Tibial nerve (tissue), 4 donors: ENCODE measurements around the gene GRB2. TPM values are rescaled to one million over a fixed set of nuclear protein-coding genes. Genes with fewer than 3 reads are reported as not detected.
A peak's percentile ranks its signal among the peaks of the same experiment; 100 is the strongest.

ENCODE experiments used
- DNase-seq, 2 donors: peaks; one replicate each; pipeline ENCODE4 v3.0.0-alpha.2; 2019; ENCODE audit warnings: low spot score in 2 of 2
- H3K27ac ChIP-seq, 4 donors: fragments of 200-600 bp; sonication (generic) in 3 of 4; one replicate each; pipeline ENCODE4 v1.5.1; 2017 to 2019; ENCODE audit warnings: mild to moderate bottlenecking in 1 of 4
- H3K27me3 ChIP-seq, 2 donors: fragments of 200-600 bp; sonication (generic) in 1 of 2; one replicate each; pipeline versions ENCODE4 v1.5.1 to v1.6.0; 2017 to 2019
- H3K36me3 ChIP-seq, 3 donors: fragments of 200-600 bp; sonication (generic); one replicate each; pipeline ENCODE4 v1.5.1; 2018 to 2019
- H3K4me1 ChIP-seq, 4 donors: fragments of 200-600 bp; sonication (generic) in 3 of 4; one replicate each; pipeline ENCODE4 v1.5.1; 2017 to 2019
- H3K4me3 ChIP-seq, 4 donors: fragments of 200-600 bp; sonication (generic) in 3 of 4; one replicate each; pipeline ENCODE4 v1.5.1; 2017 to 2019; ENCODE audit warnings: mild to moderate bottlenecking in 1 of 4, moderate library complexity in 1 of 4
- H3K9me3 ChIP-seq, 4 donors: fragments of 200-600 bp; sonication (generic) in 3 of 4; one replicate each; pipeline ENCODE4 v1.5.1; 2017 to 2019
- EP300 ChIP-seq, 2 donors: sonication (generic); formaldehyde crosslinking; IDR thresholded peaks; one replicate each; pipeline ENCODE4 v1.6.1; 2017; ENCODE audit warnings: antibody characterized with exemption in 2 of 2, mild to moderate bottlenecking in 1 of 2
- POLR2A ChIP-seq, 2 donors: fragments of 450-650 bp; IDR thresholded peaks; one replicate each; pipeline ENCODE4 v1.6.1; 2017; ENCODE audit warnings: antibody characterized with exemption in 2 of 2, mild to moderate bottlenecking in 2 of 2, moderate library complexity in 2 of 2
- WGBS, 2 donors: methylation state at CpG; one replicate each; pipeline ENCODE4 v1.1.5; 2018; 5-methylcytosine and 5-hydroxymethylcytosine counted together
- total RNA-seq, 4 donors: library from RNA; depleted of rRNA; stranded (reverse); fragments of >200 nt; gene quantifications; one replicate each; pipeline ENCODE4 v1.1.0, GENCODE V29; 2016
- TF ChIP-seq, protein P1 (sequence below), 5 experiments: fragments of 200-600 bp in 3 of 5; fragments of 450-650 bp in 2 of 5; sonication (generic) in 3 of 5; IDR thresholded peaks; one replicate each; pipeline ENCODE4 v1.5.1; 2016 to 2019; ENCODE audit warnings: antibody characterized with exemption in 5 of 5, mild to moderate bottlenecking in 3 of 5, moderate library complexity in 2 of 5

The GRB2 gene
- total RNA-seq, 4 donors from 2014 or later, result 77.6 to 139 (median 133) TPM

DNA sequence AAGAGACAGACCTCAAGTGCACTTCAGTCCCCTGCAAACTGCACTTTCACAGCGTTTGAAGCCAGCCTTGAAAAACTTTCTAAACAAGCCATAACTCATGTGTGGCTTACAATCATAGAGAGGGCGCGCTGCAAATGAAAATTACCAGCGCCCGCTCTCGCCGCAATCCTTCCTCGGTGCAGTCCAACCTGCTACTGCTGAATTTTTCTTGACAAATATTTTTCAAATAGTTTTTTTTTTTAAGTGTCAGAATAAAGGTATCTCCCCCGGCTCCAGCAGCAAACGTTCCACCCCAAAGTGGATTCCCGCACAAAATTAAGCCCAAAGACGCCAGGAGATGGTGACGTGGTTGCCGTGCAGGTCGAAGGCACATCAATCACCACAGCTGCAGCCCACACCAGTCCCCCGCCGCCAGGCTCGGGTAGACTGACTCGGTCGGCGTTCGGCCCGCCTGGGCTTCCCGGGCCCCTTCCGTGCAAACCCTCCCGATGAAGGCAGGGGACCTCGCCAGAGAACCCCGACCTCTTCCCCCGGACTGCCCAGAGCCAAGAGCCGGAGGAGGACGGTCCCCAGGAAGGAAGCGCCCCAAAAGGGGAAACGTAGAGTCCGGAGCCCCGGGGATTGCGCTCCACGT is 630 bp downstream of the GRB2 start:
- Histone ChIP-seq H3K4me1 (peaks cover 0 to 50% (median 25%) of the 10 kb centered on the region in 4 donors), H3K27me3 (no peaks in the 10 kb centered on the region), H3K36me3 (no peaks in the 10 kb centered on the region), H3K27ac (peak overlapping the region; percentile 59 to 97 (median 92)), H3K4me3 (peak overlapping the region; percentile 76 to 99 (median 96)), H3K9me3 (no peaks in the 10 kb centered on the region)
- TF ChIP-seq EP300 (IDR thresholded peaks at IDR 0.05), result no peak
- no peak for TF ChIP-seq POLR2A (IDR thresholded peaks at IDR 0.05)
- TF ChIP-seq, protein P1, sequence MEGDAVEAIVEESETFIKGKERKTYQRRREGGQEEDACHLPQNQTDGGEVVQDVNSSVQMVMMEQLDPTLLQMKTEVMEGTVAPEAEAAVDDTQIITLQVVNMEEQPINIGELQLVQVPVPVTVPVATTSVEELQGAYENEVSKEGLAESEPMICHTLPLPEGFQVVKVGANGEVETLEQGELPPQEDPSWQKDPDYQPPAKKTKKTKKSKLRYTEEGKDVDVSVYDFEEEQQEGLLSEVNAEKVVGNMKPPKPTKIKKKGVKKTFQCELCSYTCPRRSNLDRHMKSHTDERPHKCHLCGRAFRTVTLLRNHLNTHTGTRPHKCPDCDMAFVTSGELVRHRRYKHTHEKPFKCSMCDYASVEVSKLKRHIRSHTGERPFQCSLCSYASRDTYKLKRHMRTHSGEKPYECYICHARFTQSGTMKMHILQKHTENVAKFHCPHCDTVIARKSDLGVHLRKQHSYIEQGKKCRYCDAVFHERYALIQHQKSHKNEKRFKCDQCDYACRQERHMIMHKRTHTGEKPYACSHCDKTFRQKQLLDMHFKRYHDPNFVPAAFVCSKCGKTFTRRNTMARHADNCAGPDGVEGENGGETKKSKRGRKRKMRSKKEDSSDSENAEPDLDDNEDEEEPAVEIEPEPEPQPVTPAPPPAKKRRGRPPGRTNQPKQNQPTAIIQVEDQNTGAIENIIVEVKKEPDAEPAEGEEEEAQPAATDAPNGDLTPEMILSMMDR (IDR thresholded peaks at IDR 0.05), result no peak
- DNase-seq, result no peak
- WGBS, 2 donors, result 0 to 1% methylated on average over 20 to 30 of the region's 37 CpGs

DNA sequence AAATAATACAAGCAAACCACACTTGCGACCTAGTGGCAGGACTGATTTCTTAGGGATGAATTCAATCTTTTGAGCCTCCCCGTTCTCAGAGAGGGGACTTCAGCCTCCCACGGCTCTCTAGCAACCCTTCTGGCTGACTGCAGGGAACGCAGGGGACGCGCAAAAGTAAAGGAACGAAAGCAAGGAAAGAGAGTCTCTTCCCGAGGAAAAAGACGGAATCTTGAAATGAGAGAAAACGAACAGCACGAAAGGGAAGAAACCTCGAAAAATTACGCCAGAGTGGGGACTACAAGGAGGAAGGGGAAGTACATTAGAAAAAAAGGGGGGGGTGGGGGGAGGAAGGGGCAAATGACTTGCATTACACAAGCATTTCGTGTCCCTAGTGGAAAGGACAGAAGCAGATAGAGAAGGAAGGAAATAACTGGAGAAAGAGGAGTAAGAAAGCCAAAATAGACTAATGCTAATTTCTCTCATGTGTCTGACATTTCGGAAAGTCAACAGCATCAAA is 1.2 kb downstream of the GRB2 start:
- Histone ChIP-seq H3K9me3 (no peaks in the 10 kb centered on the region), H3K27ac (peak overlapping the region in 3 of 4 donors; percentile 90 to 97 (median 94)), H3K36me3 (no peaks in the 10 kb centered on the region), H3K4me3 (peak overlapping the region; percentile 76 to 99 (median 96)), H3K4me1 (peaks cover 0 to 54% (median 25%) of the 10 kb centered on the region in 4 donors), H3K27me3 (no peaks in the 10 kb centered on the region)
- TF ChIP-seq EP300 (IDR thresholded peaks at IDR 0.05), result peak in 1 of 2 donors; percentile 15
- TF ChIP-seq, protein P1 (IDR thresholded peaks at IDR 0.05), result peak; percentile 57 to 70 (median 65)
- TF ChIP-seq POLR2A (IDR thresholded peaks at IDR 0.05), result no peak
- peak; percentile 27 to 59 for DNase-seq
- 0 to 1% methylated on average over 15 of the region's 15 CpGs for WGBS, 2 donors

DNA sequence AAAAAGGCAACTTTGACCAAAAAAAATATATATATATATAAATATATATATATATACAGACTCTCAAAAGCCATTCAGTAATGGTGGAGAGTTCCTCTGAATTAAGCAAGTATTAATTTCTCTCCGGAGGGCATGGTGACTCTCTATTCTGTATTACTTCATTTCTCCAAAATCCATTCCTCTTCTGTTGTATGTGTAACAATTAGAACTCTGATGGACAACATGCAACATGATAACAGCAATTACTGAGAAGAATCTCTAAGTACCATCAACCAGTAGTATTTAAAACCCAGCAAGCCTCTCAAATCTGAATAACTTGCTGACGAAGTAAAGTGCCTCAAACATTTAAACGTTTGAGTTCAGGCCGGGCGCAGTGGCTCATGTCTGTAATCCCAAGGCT is 2.3 kb downstream of the GRB2 start:
- peaks cover 0 to 54% (median 25%) of the 10 kb centered on the region in 4 donors for H3K4me1 ChIP-seq
- H3K27me3 ChIP-seq, result no peaks in the 10 kb centered on the region
- WGBS, 2 donors, result 66 to 68% methylated on average over 5 of the region's 5 CpGs
- TF ChIP-seq POLR2A (IDR thresholded peaks at IDR 0.05) (no peak), EP300 (IDR thresholded peaks at IDR 0.05) (no peak)
- TF ChIP-seq, protein P1 (IDR thresholded peaks at IDR 0.05), result no peak
- DNase-seq, result no peak
- H3K4me3 ChIP-seq, result peak overlapping the region in 1 of 4 donors; percentile 76
- H3K9me3 ChIP-seq, result no peaks in the 10 kb centered on the region
- H3K27ac ChIP-seq, result peak overlapping the region in 2 of 4 donors; percentile 3 to 94
- H3K36me3 ChIP-seq, result no peaks in the 10 kb centered on the region

DNA sequence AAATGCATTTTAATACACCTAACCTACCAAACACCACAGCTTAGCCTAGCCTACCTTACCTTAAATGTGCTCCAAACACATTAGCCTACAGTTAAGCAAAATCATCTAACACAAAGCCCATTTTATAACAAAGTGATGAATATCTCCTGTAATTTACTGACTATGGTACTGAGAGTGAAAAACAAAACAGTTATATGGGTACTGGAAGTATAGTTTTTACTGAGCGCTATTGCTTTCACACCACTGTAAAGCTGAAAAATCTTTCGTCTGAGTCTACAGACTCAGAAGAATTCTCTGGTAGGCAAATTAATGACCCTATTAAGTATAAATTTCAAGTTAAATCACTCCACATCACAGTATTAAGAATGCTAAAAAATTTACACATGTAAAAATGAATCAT is 3.5 kb downstream of the GRB2 start:
- Histone ChIP-seq H3K36me3 (no peaks in the 10 kb centered on the region), H3K27me3 (no peaks in the 10 kb centered on the region), H3K9me3 (no peaks in the 10 kb centered on the region), H3K4me3 (no peak overlapping the region), H3K27ac (no peak overlapping the region), H3K4me1 (peaks cover 0 to 58% (median 25%) of the 10 kb centered on the region in 4 donors)
- no peak for TF ChIP-seq POLR2A (IDR thresholded peaks at IDR 0.05)
- TF ChIP-seq, protein P1 (IDR thresholded peaks at IDR 0.05), result no peak
- TF ChIP-seq EP300 (IDR thresholded peaks at IDR 0.05), result no peak
- WGBS, 2 donors, result 82 to 89% methylated on average over 2 of the region's 2 CpGs
- no peak for DNase-seq

DNA sequence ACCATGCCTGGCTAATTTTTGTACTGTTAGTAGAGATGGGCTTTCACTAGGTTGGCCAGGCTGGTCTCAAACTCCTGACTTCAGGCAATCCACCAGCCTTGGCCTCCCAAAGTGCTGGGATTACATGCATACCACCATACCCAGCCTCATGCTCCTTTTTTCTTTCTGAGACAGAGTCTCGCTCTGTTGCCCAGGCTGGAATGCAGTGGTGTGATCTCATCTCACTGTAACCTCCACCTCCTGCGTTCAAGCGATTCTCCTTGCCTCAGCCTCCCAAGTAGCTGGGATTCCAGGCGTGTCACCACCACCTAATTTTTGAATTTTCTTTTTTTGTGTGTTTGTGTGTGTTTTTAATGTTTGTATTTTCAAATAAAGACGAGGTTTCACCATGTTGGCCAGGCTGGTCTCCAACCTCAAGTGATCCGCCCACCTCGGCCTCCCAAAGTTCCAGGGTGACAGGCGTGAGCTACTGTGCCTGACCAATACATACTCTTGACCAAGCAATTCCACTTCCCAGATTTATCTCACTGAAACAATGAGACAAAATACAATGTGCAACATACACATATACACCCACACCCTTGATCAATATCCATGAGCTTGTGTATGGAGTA is 5.0 kb downstream of the GRB2 start:
- H3K36me3 ChIP-seq, result no peaks in the 10 kb centered on the region
- peaks cover 0 to 63% (median 19%) of the 10 kb centered on the region in 4 donors for H3K4me1 ChIP-seq
- no peak overlapping the region for H3K4me3 ChIP-seq
- WGBS, 2 donors, result 93 to 95% methylated on average over 8 of the region's 8 CpGs
- DNase-seq, result no peak
- TF ChIP-seq POLR2A (IDR thresholded peaks at IDR 0.05), result no peak
- no peak for TF ChIP-seq EP300 (IDR thresholded peaks at IDR 0.05)
- TF ChIP-seq, protein P1 (IDR thresholded peaks at IDR 0.05), result no peak
- H3K27ac ChIP-seq, result no peak overlapping the region
- no peaks in the 10 kb centered on the region for H3K9me3 ChIP-seq
- H3K27me3 ChIP-seq, result no peaks in the 10 kb centered on the region
